Measurements from ENCODE around the gene LSM6. TPM values are rescaled to one million over a fixed set of nuclear protein-coding genes. Genes with fewer than 3 reads are reported as not detected.

Gene LSM6
- polyA plus RNA-seq, 1 of the 3 experiments (the other 2 are of a cell fraction): 32.5 TPM

GRCh38 chr4:146154057-146154456 lies 21.5 kb upstream of the LSM6 start:
- H3F3A ChIP-seq (replicated peaks; ENCODE audit: insufficient read depth): no peaks in the 10 kb centered on the region

GRCh38 chr4:146155152-146155724 lies 20.3 kb upstream of the LSM6 start:
- Histone ChIP-seq H3K4me3 (ENCODE audit: low read depth in 2 of 2, low read length in 1 of 2) (no peak overlapping the region), H3K79me2 (ENCODE audit: insufficient read depth) (no peaks in the 10 kb centered on the region), H3K9ac (no peak overlapping the region), H2AFZ (ENCODE audit: low read depth) (no peak overlapping the region), H3K4me2 (no peak overlapping the region), H3K4me1 (ENCODE audit: control insufficient read depth in 1 of 2, insufficient read depth in 2 of 2, low read depth in 1 of 2, low read length in 1 of 2) (no peaks in the 10 kb centered on the region), H3K27ac (ENCODE audit: low read depth in 2 of 2, low read length in 1 of 2) (no peak overlapping the region), H4K20me1 (ENCODE audit: insufficient read depth) (no peaks in the 10 kb centered on the region), H3K9me2 (no peaks in the 10 kb centered on the region), H3K36me3 (replicated peaks in 1 of 2; ENCODE audit: control insufficient read depth in 1 of 2, insufficient read depth in 2 of 2, low read length in 1 of 2) (no peaks in the 10 kb centered on the region), H3K9me3 (no peaks in the 10 kb centered on the region), H3F3A (replicated peaks; ENCODE audit: insufficient read depth) (no peaks in the 10 kb centered on the region), H3K27me3 (ENCODE audit: insufficient read depth) (no peaks in the 10 kb centered on the region)
- 39% methylated on average over 3 of the region's 3 CpGs for WGBS (ENCODE audit: low lambda C conversion rate)
- POLR2A ChIA-PET: no interaction called here
- TF ChIP-seq ZBTB33 (IDR thresholded peaks at IDR 0.05; ENCODE audit: borderline replicate concordance, low read depth): no peak
- no peak for TF ChIP-seq MXI1 (IDR thresholded peaks at IDR 0.05; ENCODE audit: low read depth, low read length)
- TF ChIP-seq GABPA (IDR thresholded peaks at IDR 0.05; ENCODE audit: low read depth): no peak
- TF ChIP-seq POLR2AphosphoS5 (IDR thresholded peaks at IDR 0.05; ENCODE audit: low read depth, low read length): no peak
- no peak for TF ChIP-seq MEF2A (IDR thresholded peaks at IDR 0.05; ENCODE audit: borderline replicate concordance, low read depth)
- TF ChIP-seq EP300 (IDR thresholded peaks at IDR 0.05; ENCODE audit: borderline replicate concordance in 1 of 2, low read depth in 1 of 2, low read length in 1 of 2): no peak
- no peak for TF ChIP-seq JUND (IDR thresholded peaks at IDR 0.05)
- TF ChIP-seq CTCF (IDR thresholded peaks at IDR 0.05): no peak
- TF ChIP-seq TAF1 (IDR thresholded peaks at IDR 0.05; ENCODE audit: borderline replicate concordance, low read depth, low read length): no peak
- TF ChIP-seq RFX5 (IDR thresholded peaks at IDR 0.05; ENCODE audit: low read length): no peak
- CTCF ChIA-PET: no interaction called here
- DNase-seq: no peak

More at GRCh38 chr4:146154057-146154456, 21.5 kb upstream of the LSM6 start:
- Histone ChIP-seq H3K36me3 (replicated peaks in 1 of 2; ENCODE audit: control insufficient read depth in 1 of 2, insufficient read depth in 2 of 2, low read length in 1 of 2) (no peaks in the 10 kb centered on the region), H3K9me2 (no peaks in the 10 kb centered on the region), H3K27me3 (ENCODE audit: insufficient read depth) (no peaks in the 10 kb centered on the region), H3K4me3 (ENCODE audit: low read depth in 2 of 2, low read length in 1 of 2) (no peak overlapping the region), H3K9me3 (no peaks in the 10 kb centered on the region), H3K9ac (no peak overlapping the region), H2AFZ (ENCODE audit: low read depth) (no peak overlapping the region), H3K79me2 (ENCODE audit: insufficient read depth) (no peaks in the 10 kb centered on the region), H3K4me1 (ENCODE audit: control insufficient read depth in 1 of 2, insufficient read depth in 2 of 2, low read depth in 1 of 2, low read length in 1 of 2) (no peaks in the 10 kb centered on the region), H4K20me1 (ENCODE audit: insufficient read depth) (no peaks in the 10 kb centered on the region), H3K27ac (ENCODE audit: low read depth in 2 of 2, low read length in 1 of 2) (no peak overlapping the region), H3K4me2 (no peak overlapping the region)
- no peak for TF ChIP-seq MAX (IDR thresholded peaks at IDR 0.05; ENCODE audit: low read depth)
- no peak for TF ChIP-seq POLR2AphosphoS5 (IDR thresholded peaks at IDR 0.05; ENCODE audit: low read depth, low read length)
- no peak for TF ChIP-seq EZH2phosphoT487 (IDR thresholded peaks at IDR 0.05; ENCODE audit: borderline replicate concordance, low read depth)
- TF ChIP-seq NFIC (IDR thresholded peaks at IDR 0.05; ENCODE audit: borderline replicate concordance): no peak
- no peak for TF ChIP-seq TAF1 (IDR thresholded peaks at IDR 0.05; ENCODE audit: borderline replicate concordance, low read depth, low read length)
- no peak for TF ChIP-seq YY1 (IDR thresholded peaks at IDR 0.05; ENCODE audit: low read depth)
- TF ChIP-seq ZBTB33 (IDR thresholded peaks at IDR 0.05; ENCODE audit: borderline replicate concordance, low read depth): no peak
- TF ChIP-seq RXRA (IDR thresholded peaks at IDR 0.05; ENCODE audit: borderline replicate concordance, low read depth): no peak
- TF ChIP-seq GABPA (IDR thresholded peaks at IDR 0.05; ENCODE audit: low read depth): no peak
- 26% methylated on average over 2 of the region's 2 CpGs for WGBS (ENCODE audit: low lambda C conversion rate)
- CTCF ChIA-PET: no interaction called here
- POLR2A ChIA-PET: no interaction called here
- no peak for DNase-seq

Data from SK-N-SH (cell line).